CD8-positive, alpha-beta memory T cell (primary cell): Measurements from ENCODE around the gene ARHGAP26. TPM values are rescaled to one million over a fixed set of nuclear protein-coding genes. Genes with fewer than 3 reads are reported as not detected.

Experiments
- CTCF ChIA-PET: fragments of 350-600 bp; sonication (Branson Sonifier 250); formaldehyde crosslinking; loops from one replicate; lab custom pipeline; 2021; ENCODE audit warnings: antibody characterized with exemption; lab: Charles Lee
- POLR2A ChIA-PET: fragments of 350-600 bp; sonication (Branson Sonifier 250); formaldehyde crosslinking; loops from one replicate; lab custom pipeline; 2021; ENCODE audit warnings: antibody characterized with exemption; lab: Charles Lee
- DNase-seq, 5 donors: peaks; one replicate each; pipeline versions ENCODE4 v3.0.0 to v3.0.0-alpha.2; 2020 to 2022; ENCODE audit warnings: mixed read lengths in 1 of 5
- H3K27ac ChIP-seq: one replicate; pipeline ENCODE4 v1.7.0; 2013; ENCODE audit warnings: low read depth, mild to moderate bottlenecking, low read length, moderate library complexity
- H3K27me3 ChIP-seq: 2 replicates; pipeline ENCODE4 v1.7.0; 2013; ENCODE audit warnings: low read length, mild to moderate bottlenecking; ENCODE audit not compliant: insufficient read depth, poor library complexity, severe bottlenecking
- H3K36me3 ChIP-seq: 2 replicates; pipeline ENCODE4 v1.7.0; 2013; ENCODE audit warnings: mild to moderate bottlenecking, low read length, moderate library complexity; ENCODE audit not compliant: insufficient read depth
- H3K4me1 ChIP-seq: 2 replicates; pipeline ENCODE4 v1.7.0; 2013; ENCODE audit warnings: mild to moderate bottlenecking, low read length, moderate library complexity; ENCODE audit not compliant: insufficient read depth
- H3K4me3 ChIP-seq: 2 replicates; pipeline ENCODE4 v1.7.0; 2013; ENCODE audit warnings: mild to moderate bottlenecking, low read length
- H3K9me3 ChIP-seq: 2 replicates; pipeline ENCODE4 v1.7.0; 2013; ENCODE audit warnings: mild to moderate bottlenecking, low read length
- H3K27ac Mint-ChIP-seq, 8 donors: one replicate each; pipeline ENCODE4 v1.8.0; 2020 to 2021; ENCODE audit warnings: mixed read lengths in 8 of 8, mild to moderate bottlenecking in 6 of 8, inconsistent platforms in 3 of 8, moderate library complexity in 3 of 8
- H3K27me3 Mint-ChIP-seq, 2 donors: one replicate each; pipeline ENCODE4 v1.8.0; 2020 to 2021; ENCODE audit warnings: mixed read lengths in 2 of 2, mild to moderate bottlenecking in 1 of 2, moderate library complexity in 1 of 2
- H3K36me3 Mint-ChIP-seq, 3 donors: one replicate each; pipeline ENCODE4 v1.8.0; 2020 to 2021; ENCODE audit warnings: mixed read lengths in 3 of 3, inconsistent platforms in 1 of 3, mild to moderate bottlenecking in 1 of 3
- H3K4me1 Mint-ChIP-seq, 3 donors: one replicate each; pipeline ENCODE4 v1.8.0; 2020 to 2021; ENCODE audit warnings: mixed read lengths in 3 of 3, inconsistent platforms in 1 of 3, mild to moderate bottlenecking in 1 of 3
- H3K4me3 Mint-ChIP-seq, 7 donors: one replicate each; pipeline ENCODE4 v1.8.0; 2020 to 2021; ENCODE audit warnings: mixed read lengths in 7 of 7, mild to moderate bottlenecking in 6 of 7, moderate library complexity in 4 of 7, inconsistent platforms in 2 of 7
- H3K9me3 Mint-ChIP-seq, 5 donors: one replicate each; pipeline ENCODE4 v1.8.0; 2020 to 2022; ENCODE audit warnings: mixed read lengths in 5 of 5, mild to moderate bottlenecking in 3 of 5, moderate library complexity in 2 of 5, inconsistent platforms in 1 of 5
- polyA plus RNA-seq: library from polyadenylated mRNA; unstranded; fragments of 300-500 nt; fragmentation: Illumina TruSeq; gene quantifications from one replicate; pipeline ENCODE4 v1.2.3, GENCODE V29; 2021
- total RNA-seq, 2 experiments: library from RNA; stranded (reverse); gene quantifications; one replicate each; pipeline ENCODE4 v1.2.3, GENCODE V29; 2021

ARHGAP26 gene
- total and polyA plus RNA-seq, 3 experiments from 2014 or later: 16.7 to 37.1 (median 19.7) TPM

GRCh38 chr5:143230676-143230996 lies 460.5 kb downstream of the ARHGAP26 start:
- DNase-seq: no peak
- no peak overlapping the region for H3K4me3 ChIP-seq
- Mint-ChIP-seq H3K4me1 (peaks cover 35 to 50% (median 40%) of the 10 kb centered on the region in 3 donors), H3K27ac (peak overlapping the region in 7 of 8 donors; percentile 50 to 98 (median 93)), H3K9me3 (no peaks in the 10 kb centered on the region), H3K27me3 (no peaks in the 10 kb centered on the region), H3K36me3 (peaks cover 0 to 2% (median 0%) of the 10 kb centered on the region in 3 donors), H3K4me3 (peak overlapping the region in 5 of 7 donors; percentile 76 to 89 (median 83))
- H3K4me1 ChIP-seq: peaks cover 24% of the 10 kb centered on the region
- H3K27me3 ChIP-seq: no peaks in the 10 kb centered on the region
- ChIA-PET CTCF (interaction anchor here (1.6 kb wide), 1 partner anchor 8 kb away, joined by 4 read pairs; no protein-coding TSS in a partner anchor), POLR2A (interaction anchor here (2.3 kb wide), 1 partner anchor 174 kb away, joined by 11 read pairs; the partner anchor contains the start of gene NR3C1)
- H3K9me3 ChIP-seq: no peaks in the 10 kb centered on the region
- H3K27ac ChIP-seq: no peak overlapping the region
- H3K36me3 ChIP-seq: no peaks in the 10 kb centered on the region

GRCh38 chr5:143231416-143231815 lies 461.2 kb downstream of the ARHGAP26 start:
- Histone ChIP-seq H3K36me3 (no peaks in the 10 kb centered on the region), H3K27ac (no peak overlapping the region), H3K4me1 (peaks cover 24% of the 10 kb centered on the region), H3K9me3 (no peaks in the 10 kb centered on the region), H3K4me3 (no peak overlapping the region), H3K27me3 (no peaks in the 10 kb centered on the region)
- no peak for DNase-seq
- ChIA-PET POLR2A (no interaction called here), CTCF (interaction anchor here (0.8 to 1.6 kb wide), 2 partner anchors 9 to 18 kb away, joined by 3 to 4 read pairs; no protein-coding TSS in a partner anchor)
- no peaks in the 10 kb centered on the region for H3K9me3 Mint-ChIP-seq
- peaks cover 34 to 47% (median 40%) of the 10 kb centered on the region in 3 donors for H3K4me1 Mint-ChIP-seq
- H3K27me3 Mint-ChIP-seq: no peaks in the 10 kb centered on the region
- peak overlapping the region in 4 of 8 donors; percentile 65 to 93 (median 76) for H3K27ac Mint-ChIP-seq
- H3K4me3 Mint-ChIP-seq: no peak overlapping the region
- H3K36me3 Mint-ChIP-seq: peaks cover 0 to 2% (median 0%) of the 10 kb centered on the region in 3 donors

GRCh38 chr5:143231973-143232812 lies 462.0 kb downstream of the ARHGAP26 start:
- CTCF ChIA-PET: interaction anchor here (0.8 to 1.6 kb wide), 2 partner anchors 10 to 18 kb away, joined by 3 to 4 read pairs; no protein-coding TSS in a partner anchor
- Histone ChIP-seq H3K4me3 (no peak overlapping the region), H3K27ac (no peak overlapping the region), H3K4me1 (peaks cover 24% of the 10 kb centered on the region), H3K27me3 (no peaks in the 10 kb centered on the region), H3K9me3 (no peaks in the 10 kb centered on the region), H3K36me3 (no peaks in the 10 kb centered on the region)
- DNase-seq: no peak
- Mint-ChIP-seq H3K4me1 (peaks cover 34 to 41% (median 40%) of the 10 kb centered on the region in 3 donors), H3K27ac (peak overlapping the region in 2 of 8 donors; percentile 59 to 76), H3K36me3 (peaks cover 0 to 5% (median 0%) of the 10 kb centered on the region in 3 donors), H3K27me3 (no peaks in the 10 kb centered on the region), H3K9me3 (no peaks in the 10 kb centered on the region), H3K4me3 (no peak overlapping the region)
- POLR2A ChIA-PET: interaction anchor here (0.7 kb wide), 1 partner anchor 359 kb away, joined by 3 read pairs; no protein-coding TSS in a partner anchor

DNA sequence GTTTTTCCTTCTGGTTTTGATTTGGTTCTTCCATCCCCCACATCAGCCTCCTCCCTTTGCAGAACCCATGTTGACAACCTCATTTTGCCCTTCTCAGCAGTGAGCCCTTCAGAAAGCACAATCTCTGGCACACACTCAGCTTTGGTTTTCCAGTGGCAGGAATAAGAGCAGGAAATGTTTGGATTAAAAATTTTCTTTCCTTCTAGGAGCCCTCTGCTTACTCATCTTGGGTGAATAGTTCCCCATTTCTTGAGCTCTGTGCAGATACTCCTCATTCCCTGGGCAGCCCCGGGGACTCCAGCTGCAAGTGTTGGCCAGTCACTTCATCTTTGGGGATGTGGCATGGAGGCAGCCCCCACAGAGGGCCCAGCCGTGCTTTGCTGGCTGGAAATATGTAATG lies 462.9 kb downstream of the ARHGAP26 start:
- peak overlapping the region in 1 of 8 donors; percentile 68 for H3K27ac Mint-ChIP-seq
- Histone ChIP-seq H3K27ac (no peak overlapping the region), H3K4me1 (peaks cover 24% of the 10 kb centered on the region), H3K9me3 (no peaks in the 10 kb centered on the region), H3K27me3 (no peaks in the 10 kb centered on the region), H3K4me3 (no peak overlapping the region), H3K36me3 (no peaks in the 10 kb centered on the region)
- no peaks in the 10 kb centered on the region for H3K9me3 Mint-ChIP-seq
- DNase-seq: no peak
- ChIA-PET POLR2A (no interaction called here), CTCF (no interaction called here)
- no peaks in the 10 kb centered on the region for H3K27me3 Mint-ChIP-seq
- H3K36me3 Mint-ChIP-seq: peaks cover 0 to 5% (median 0%) of the 10 kb centered on the region in 3 donors
- peaks cover 30 to 34% (median 32%) of the 10 kb centered on the region in 3 donors for H3K4me1 Mint-ChIP-seq
- H3K4me3 Mint-ChIP-seq: no peak overlapping the region

GRCh38 chr5:143234162-143234842 lies 464.1 kb downstream of the ARHGAP26 start:
- peaks cover 15% of the 10 kb centered on the region for H3K4me1 ChIP-seq
- no peak for DNase-seq
- H3K27ac ChIP-seq: no peak overlapping the region
- H3K9me3 ChIP-seq: no peaks in the 10 kb centered on the region
- peaks cover 0 to 5% (median 0%) of the 10 kb centered on the region in 3 donors for H3K36me3 Mint-ChIP-seq
- no peaks in the 10 kb centered on the region for H3K9me3 Mint-ChIP-seq
- ChIA-PET POLR2A (no interaction called here), CTCF (no interaction called here)
- no peak overlapping the region for H3K27ac Mint-ChIP-seq
- H3K4me1 Mint-ChIP-seq: peaks cover 19 to 21% (median 20%) of the 10 kb centered on the region in 3 donors
- no peak overlapping the region for H3K4me3 ChIP-seq
- H3K4me3 Mint-ChIP-seq: no peak overlapping the region
- H3K27me3 ChIP-seq: no peaks in the 10 kb centered on the region
- no peaks in the 10 kb centered on the region for H3K27me3 Mint-ChIP-seq
- no peaks in the 10 kb centered on the region for H3K36me3 ChIP-seq

- H3K27me3 ChIP-seq: no peaks in the 10 kb centered on the region
- no peak overlapping the region for H3K4me3 ChIP-seq
- H3K27ac ChIP-seq: no peak overlapping the region
- POLR2A ChIA-PET: no interaction called here
- no peak for DNase-seq
- Mint-ChIP-seq H3K4me3 (no peak overlapping the region), H3K27me3 (no peaks in the 10 kb centered on the region), H3K36me3 (peaks cover 0 to 5% (median 0%) of the 10 kb centered on the region in 3 donors), H3K4me1 (peaks cover 8 to 10% (median 9%) of the 10 kb centered on the region in 3 donors), H3K27ac (peak overlapping the region in 2 of 8 donors; percentile 42 to 81), H3K9me3 (no peaks in the 10 kb centered on the region)
- H3K9me3 ChIP-seq: no peaks in the 10 kb centered on the region
- CTCF ChIA-PET: no interaction called here
- peaks cover 4% of the 10 kb centered on the region for H3K4me1 ChIP-seq
- H3K36me3 ChIP-seq: no peaks in the 10 kb centered on the region
Measured at GRCh38 chr5:143235423-143235822, 465.2 kb downstream of the ARHGAP26 start.

- Histone ChIP-seq H3K9me3 (no peaks in the 10 kb centered on the region), H3K4me1 (no peaks in the 10 kb centered on the region), H3K27ac (no peak overlapping the region), H3K4me3 (no peak overlapping the region), H3K36me3 (no peaks in the 10 kb centered on the region), H3K27me3 (no peaks in the 10 kb centered on the region)
- CTCF ChIA-PET: no interaction called here
- H3K27ac Mint-ChIP-seq: no peak overlapping the region
- H3K4me3 Mint-ChIP-seq: no peak overlapping the region
- no peak for DNase-seq
- H3K9me3 Mint-ChIP-seq: no peaks in the 10 kb centered on the region
- H3K27me3 Mint-ChIP-seq: no peaks in the 10 kb centered on the region
- H3K36me3 Mint-ChIP-seq: peaks cover 0 to 5% (median 0%) of the 10 kb centered on the region in 3 donors
- POLR2A ChIA-PET: no interaction called here
- H3K4me1 Mint-ChIP-seq: no peaks in the 10 kb centered on the region
Measured at GRCh38 chr5:143236682-143237081, 466.5 kb downstream of the ARHGAP26 start.
